Brain microvascular endothelial cell (primary cell): ENCODE results near the gene DPP7.

ENCODE experiments used
- DNase-seq: peaks from one replicate; pipeline ENCODE4 v3.0.0-alpha.2; 2020
- H3K27ac ChIP-seq: fragments of 250-450 bp; sonication (Bioruptor Pico); 2 replicates; pipeline ENCODE4 v1.5.1; 2020; ENCODE audit warnings: mild to moderate bottlenecking, moderate library complexity
- H3K27me3 ChIP-seq: fragments of 250-450 bp; sonication (Bioruptor Pico); replicated peaks from 2 replicates; pipeline ENCODE4 v1.5.1; 2020; ENCODE audit warnings: mild to moderate bottlenecking
- H3K36me3 ChIP-seq: fragments of 250-450 bp; sonication (Bioruptor Pico); replicated peaks from 2 replicates; pipeline ENCODE4 v1.5.1; 2020; ENCODE audit warnings: mild to moderate bottlenecking
- H3K4me3 ChIP-seq: 2 replicates; pipeline ENCODE4 v1.5.1; 2011; ENCODE audit warnings: low read depth, mild to moderate bottlenecking, control low read depth, low read length, moderate library complexity
- CTCF ChIP-seq: IDR thresholded peaks from 2 replicates; pipeline ENCODE4 v1.5.1; 2011; ENCODE audit warnings: low read depth, mild to moderate bottlenecking, moderate library complexity, low read length, control low read depth, inconsistent platforms; ENCODE audit errors: missing control alignments
- in situ Hi-C: cut with HindIII; loops from 2 replicates; pipeline ENCODE4 v1.10.0; 2017; ENCODE audit warnings: low sequenced_read_pairs, low pct_ligation_motif_present

The DPP7 gene

GRCh38 chr9:137143459-137143858 lies 28.9 kb upstream of the DPP7 start:
- Histone ChIP-seq H3K4me3 (no peak overlapping the region), H3K27ac (no peak overlapping the region), H3K36me3 (no peaks in the 10 kb centered on the region), H3K27me3 (peaks cover 30% of the 10 kb centered on the region)
- no peak for DNase-seq
- in situ Hi-C loops = no loop called here
- TF ChIP-seq CTCF = no peak

GRCh38 chr9:137141976-137142936 lies 27.7 kb upstream of the DPP7 start:
- in situ Hi-C loops = no loop called here
- no peak overlapping the region for H3K27ac ChIP-seq
- TF ChIP-seq CTCF = no peak
- H3K36me3 ChIP-seq = no peaks in the 10 kb centered on the region
- no peak for DNase-seq
- peaks cover 42% of the 10 kb centered on the region for H3K27me3 ChIP-seq
- H3K4me3 ChIP-seq = no peak overlapping the region

- H3K27ac ChIP-seq = no peak overlapping the region
- DNase-seq = no peak
- peaks cover 45% of the 10 kb centered on the region for H3K27me3 ChIP-seq
- H3K36me3 ChIP-seq = no peaks in the 10 kb centered on the region
- no peak overlapping the region for H3K4me3 ChIP-seq
- in situ Hi-C loops = no loop called here
- TF ChIP-seq CTCF = no peak
These were observed 26.7 kb upstream of the DPP7 start for GRCh38 chr9:137141050-137141810.

- no peak for DNase-seq
- no peak for TF ChIP-seq CTCF
- in situ Hi-C loops = no loop called here
- H3K36me3 ChIP-seq = no peaks in the 10 kb centered on the region
- no peak overlapping the region for H3K27ac ChIP-seq
- no peak overlapping the region for H3K4me3 ChIP-seq
- peaks cover 50% of the 10 kb centered on the region for H3K27me3 ChIP-seq
These were observed 25.8 kb upstream of the DPP7 start for GRCh38 chr9:137140151-137141012.

- in situ Hi-C loops = no loop called here
- DNase-seq = no peak
- Histone ChIP-seq H3K27ac (no peak overlapping the region), H3K27me3 (peaks cover 50% of the 10 kb centered on the region), H3K4me3 (no peak overlapping the region), H3K36me3 (no peaks in the 10 kb centered on the region)
- TF ChIP-seq CTCF = no peak
These were observed 25.1 kb upstream of the DPP7 start for GRCh38 chr9:137139468-137140150.
